Ovary (tissue), 9 donors: ENCODE measurements around the gene SRGN. TPM values are rescaled to one million over a fixed set of nuclear protein-coding genes. Genes with fewer than 3 reads are reported as not detected.

Source experiments
- DNase-seq, 5 donors: peaks; one replicate each; pipeline ENCODE4 v3.0.0-alpha.2; 2019 to 2020
- H3K27ac ChIP-seq, 2 donors: fragments of 200-600 bp; one replicate each; pipeline versions ENCODE4 v1.5.1 to v1.8.0; 2019 to 2022
- H3K27me3 ChIP-seq: fragments of 200-600 bp; one replicate; pipeline ENCODE4 v1.8.0; 2022
- H3K36me3 ChIP-seq: fragments of 200-600 bp; sonication (generic); one replicate; pipeline ENCODE4 v1.5.1; 2019
- H3K4me1 ChIP-seq: one replicate; pipeline ENCODE4 v1.8.1; 2013; ENCODE audit warnings: mild to moderate bottlenecking, moderate library complexity; ENCODE audit not compliant: insufficient read depth
- H3K4me3 ChIP-seq: fragments of 200-600 bp; sonication (generic); one replicate; pipeline ENCODE4 v1.5.1; 2017
- H3K9me3 ChIP-seq, 2 donors: fragments of 200-600 bp in 1 of 2; sonication (generic) in 1 of 2; one replicate each; pipeline versions ENCODE4 v1.5.1 to v1.8.1; 2013 to 2019; ENCODE audit warnings: mild to moderate bottlenecking in 1 of 2, moderate library complexity in 1 of 2
- EP300 ChIP-seq: sonication (generic); formaldehyde crosslinking; IDR thresholded peaks from one replicate; pipeline ENCODE4 v1.6.1; 2017; ENCODE audit warnings: antibody characterized with exemption
- POLR2A ChIP-seq: fragments of 450-650 bp; IDR thresholded peaks from one replicate; pipeline ENCODE4 v1.6.1; 2017; ENCODE audit warnings: antibody characterized with exemption, mild to moderate bottlenecking, moderate library complexity
- WGBS, 3 donors: extraction: QIAGEN DNeasy Blood & Tissue Kit in 1 of 3; methylation state at CpG; one replicate each; pipeline versions ENCODE4 v1.1.5 to v1.1.7; 2013 to 2017; 5-methylcytosine and 5-hydroxymethylcytosine counted together
- intact Hi-C, 4 donors: fragments of 100-400 bp; cut with DNase I; formaldehyde crosslinking; loops; one replicate each; pipeline versions ENCODE4 v1.11.0 to v1.15.1; 2022 to 2023
- polyA plus RNA-seq, 2 donors: library from polyadenylated mRNA; stranded (reverse); fragments of 200-250 nt in 1 of 2; fragments of 350-450 nt in 1 of 2; fragmentation: Illumina TruSeq in 1 of 2; extraction: RNeasy Lipid Tissue Mini Kit (QIAGEN cat#74804) in 1 of 2; gene quantifications; one replicate each; pipeline ENCODE4 v1.2.3, GENCODE V29; 2013 to 2014
- total RNA-seq, 7 donors: library from RNA; depleted of rRNA in 2 of 7; stranded (reverse); fragments of >200 nt in 2 of 7; fragmentation: NEBNext Ultra II Directional in 3 of 7; extraction: Animal tissue kit (Norgen Biotek cat#: 25700) in 3 of 7; gene quantifications; one replicate each; pipeline versions ENCODE4 v1.1.0 to v1.2.4, GENCODE V29; 2016 to 2023
- TF ChIP-seq, protein P1 (sequence below), 3 donors: fragments of 450-650 bp in 2 of 3; fragments of 200-600 bp in 1 of 3; IDR thresholded peaks; one replicate each; pipeline versions ENCODE4 v1.5.1 to v1.8.0; 2016 to 2022; ENCODE audit warnings: antibody characterized with exemption in 3 of 3, mild to moderate bottlenecking in 1 of 3
- donor health status: DM: no; HTN: no; CAD: no; lungs with moderate emphysema.
- donor health status: DM: no; HTN: no; CAD: no.
- donor health status: Bipolar disorder and iron deficiency.
- donor health status: DM: yes; HTN: yes; CAD: no.
- donor health status: DM: no; HTN: no; CAD: no.
- donor health status: DM: yes; HTN: yes; CAD: no.

Gene SRGN
- total and polyA plus RNA-seq, 9 donors = 22.0 to 107 (median 39.5) TPM

DNA sequence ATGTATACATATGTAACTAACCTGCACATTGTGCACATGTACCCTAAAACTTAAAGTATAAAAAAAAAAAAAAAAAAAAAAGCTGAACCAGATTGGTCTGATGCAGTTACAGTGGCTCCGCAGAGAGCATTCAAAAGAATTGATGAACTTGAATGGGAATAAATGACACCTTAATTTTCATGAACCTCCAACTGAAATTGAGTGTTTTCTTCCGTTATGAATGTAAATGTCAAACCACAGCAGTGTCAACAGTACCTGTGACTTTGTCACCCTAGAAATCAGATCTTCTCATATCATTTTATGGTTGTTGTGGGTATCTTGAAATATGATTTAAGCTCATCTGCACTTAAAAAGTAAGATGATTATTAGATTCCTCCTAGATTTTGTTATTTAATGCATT, 32.7 kb upstream of the SRGN start:
- WGBS, 3 donors = 88 to 93% (median 92%) methylated on average over 2 of the region's 2 CpGs
- intact Hi-C loops = no loop called here
- TF ChIP-seq POLR2A = no peak
- TF ChIP-seq, protein P1, sequence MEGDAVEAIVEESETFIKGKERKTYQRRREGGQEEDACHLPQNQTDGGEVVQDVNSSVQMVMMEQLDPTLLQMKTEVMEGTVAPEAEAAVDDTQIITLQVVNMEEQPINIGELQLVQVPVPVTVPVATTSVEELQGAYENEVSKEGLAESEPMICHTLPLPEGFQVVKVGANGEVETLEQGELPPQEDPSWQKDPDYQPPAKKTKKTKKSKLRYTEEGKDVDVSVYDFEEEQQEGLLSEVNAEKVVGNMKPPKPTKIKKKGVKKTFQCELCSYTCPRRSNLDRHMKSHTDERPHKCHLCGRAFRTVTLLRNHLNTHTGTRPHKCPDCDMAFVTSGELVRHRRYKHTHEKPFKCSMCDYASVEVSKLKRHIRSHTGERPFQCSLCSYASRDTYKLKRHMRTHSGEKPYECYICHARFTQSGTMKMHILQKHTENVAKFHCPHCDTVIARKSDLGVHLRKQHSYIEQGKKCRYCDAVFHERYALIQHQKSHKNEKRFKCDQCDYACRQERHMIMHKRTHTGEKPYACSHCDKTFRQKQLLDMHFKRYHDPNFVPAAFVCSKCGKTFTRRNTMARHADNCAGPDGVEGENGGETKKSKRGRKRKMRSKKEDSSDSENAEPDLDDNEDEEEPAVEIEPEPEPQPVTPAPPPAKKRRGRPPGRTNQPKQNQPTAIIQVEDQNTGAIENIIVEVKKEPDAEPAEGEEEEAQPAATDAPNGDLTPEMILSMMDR (IDR thresholded peaks at IDR 0.05) = no peak
- TF ChIP-seq EP300 = no peak

DNA sequence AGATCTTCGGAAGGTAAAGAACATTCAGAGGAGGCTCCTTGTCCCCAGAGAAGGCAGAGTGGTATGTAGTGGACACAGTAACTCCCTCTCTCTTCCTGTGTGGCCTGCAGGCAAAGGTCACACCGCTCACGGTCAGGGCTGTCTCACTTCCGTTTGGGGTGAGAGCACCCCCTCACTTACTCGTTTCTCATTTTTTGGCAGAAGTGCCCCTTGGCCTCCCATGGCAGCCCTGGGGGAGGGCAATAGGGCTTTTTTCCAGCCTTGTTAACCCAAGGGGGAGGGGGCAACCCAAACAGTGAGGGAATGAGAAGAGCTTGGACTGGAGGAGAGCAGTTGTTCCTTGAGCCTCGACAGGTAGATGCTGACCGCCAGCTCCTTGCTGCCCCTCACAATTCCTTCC, 31.8 kb upstream of the SRGN start:
- 37 to 57% (median 42%) methylated on average over 7 of the region's 7 CpGs for WGBS, 3 donors
- no peaks in the 10 kb centered on the region for H3K36me3 ChIP-seq
- intact Hi-C loops = no loop called here
- no peak for DNase-seq
- no peaks in the 10 kb centered on the region for H3K4me1 ChIP-seq
- no peaks in the 10 kb centered on the region for H3K27me3 ChIP-seq
- no peaks in the 10 kb centered on the region for H3K9me3 ChIP-seq
- no peak overlapping the region for H3K4me3 ChIP-seq
- TF ChIP-seq POLR2A = no peak
- TF ChIP-seq EP300 = no peak
- TF ChIP-seq, protein P1 (IDR thresholded peaks at IDR 0.05) = no peak
- H3K27ac ChIP-seq = no peak overlapping the region

More for the DNA sequence above, 32.7 kb upstream of the SRGN start:
- no peak for DNase-seq
- H3K36me3 ChIP-seq = no peaks in the 10 kb centered on the region
- no peak overlapping the region for H3K27ac ChIP-seq
- H3K4me3 ChIP-seq = no peak overlapping the region
- H3K9me3 ChIP-seq = no peaks in the 10 kb centered on the region
- H3K4me1 ChIP-seq = no peaks in the 10 kb centered on the region
- no peaks in the 10 kb centered on the region for H3K27me3 ChIP-seq

DNA sequence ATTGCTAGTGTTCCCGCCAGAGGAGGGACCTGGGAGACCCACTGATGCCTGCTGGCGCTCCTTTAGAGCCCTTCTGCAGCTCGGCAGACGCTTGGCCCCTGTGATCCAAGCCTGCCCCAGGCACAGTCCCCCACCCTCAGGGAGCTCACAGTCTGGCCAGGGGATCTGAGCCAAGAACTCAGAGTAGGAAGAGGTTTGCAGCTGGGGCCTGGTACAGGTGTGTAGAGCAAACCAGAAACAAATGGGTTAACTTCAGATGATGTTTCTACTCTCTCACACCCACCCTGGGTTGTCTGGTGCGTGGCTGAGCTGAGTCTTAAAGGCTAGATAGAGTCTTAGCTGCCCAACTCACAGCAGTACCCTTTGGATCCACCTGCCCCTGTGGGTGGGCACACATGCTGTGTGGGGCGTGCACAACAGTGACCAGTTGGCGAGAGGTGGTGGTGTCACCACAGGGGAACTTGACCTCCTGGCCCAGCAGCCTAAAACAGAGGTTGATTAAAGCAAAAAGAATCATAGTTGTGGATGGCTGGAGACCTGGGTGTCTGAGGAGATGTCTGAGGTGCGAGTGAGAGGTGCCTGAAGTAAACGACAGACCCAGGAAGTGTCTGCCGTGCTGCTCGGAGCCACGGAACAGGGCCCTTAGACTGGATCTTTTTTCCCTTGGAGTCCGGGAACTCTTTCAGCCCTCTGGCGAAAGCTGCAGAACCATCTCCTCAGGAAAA, 31.2 kb upstream of the SRGN start:
- TF ChIP-seq EP300 (no peak), POLR2A (no peak)
- TF ChIP-seq, protein P1 (IDR thresholded peaks at IDR 0.05) = no peak
- no peaks in the 10 kb centered on the region for H3K9me3 ChIP-seq
- H3K36me3 ChIP-seq = no peaks in the 10 kb centered on the region
- H3K4me3 ChIP-seq = no peak overlapping the region
- intact Hi-C loops = no loop called here
- no peak overlapping the region for H3K27ac ChIP-seq
- WGBS, 3 donors = 73 to 80% (median 77%) methylated on average over 14 of the region's 14 CpGs
- no peaks in the 10 kb centered on the region for H3K27me3 ChIP-seq
- no peak for DNase-seq
- H3K4me1 ChIP-seq = peaks cover 1% of the 10 kb centered on the region

DNA sequence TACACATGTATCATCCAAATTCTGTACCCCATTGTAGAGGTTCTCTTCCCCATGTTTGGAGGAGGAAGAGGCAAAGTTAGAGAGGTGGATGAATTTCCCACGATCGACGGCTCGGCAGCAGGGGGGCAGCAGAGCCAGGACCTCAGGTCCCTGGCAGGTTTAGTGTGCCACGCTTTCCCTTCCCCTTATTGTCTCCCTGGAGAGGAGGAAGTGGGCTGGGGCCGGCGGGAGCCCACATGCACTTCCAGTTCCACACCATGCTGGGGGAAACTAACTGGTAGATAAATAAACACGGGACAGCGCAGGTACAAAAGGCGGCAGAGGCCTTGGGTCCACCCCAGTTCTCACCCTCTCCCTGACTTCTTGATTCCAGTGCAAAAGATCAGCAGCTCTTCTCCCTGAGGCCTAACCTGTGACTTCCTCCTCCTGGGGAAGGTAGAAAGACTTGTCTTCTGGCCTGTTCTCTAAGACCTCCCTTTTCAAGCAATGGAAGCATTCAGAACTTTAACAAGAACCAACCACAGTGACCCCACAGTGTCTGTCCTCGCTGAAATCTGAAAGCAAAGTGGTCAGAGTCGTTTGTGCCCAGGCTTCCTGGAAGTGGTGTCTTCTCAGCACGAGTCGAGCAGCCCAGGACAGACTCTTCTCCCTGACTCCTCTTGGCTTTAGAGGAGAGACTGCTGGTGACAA, 30.5 kb upstream of the SRGN start:
- Histone ChIP-seq H3K36me3 (no peaks in the 10 kb centered on the region), H3K27me3 (no peaks in the 10 kb centered on the region), H3K27ac (no peak overlapping the region), H3K4me1 (peaks cover 1% of the 10 kb centered on the region), H3K4me3 (no peak overlapping the region), H3K9me3 (no peaks in the 10 kb centered on the region)
- intact Hi-C loops = no loop called here
- DNase-seq = no peak
- TF ChIP-seq POLR2A (no peak), EP300 (no peak)
- TF ChIP-seq, protein P1 (IDR thresholded peaks at IDR 0.05) = no peak
- WGBS, 3 donors = 59 to 67% (median 62%) methylated on average over 14 of the region's 14 CpGs
